Fibroblast of mammary gland (primary cell): ENCODE measurements around the gene PLEKHG4.
A peak's percentile ranks its signal among the peaks of the same experiment; 100 is the strongest.

Source experiments
- DNase-seq: peaks from one replicate; pipeline ENCODE4 v3.0.0-alpha.2; 2010; ENCODE audit warnings: low read depth
- H3K4me3 ChIP-seq: 2 replicates; pipeline ENCODE4 v1.5.1; 2011; ENCODE audit warnings: low read depth, mild to moderate bottlenecking, low read length, moderate library complexity; ENCODE audit not compliant: control insufficient read depth
- TF ChIP-seq, protein P1 (sequence below): conservative IDR thresholded peaks from 2 replicates; pipeline ENCODE4 v1.5.1; 2011; ENCODE audit warnings: low read depth, low read length, inconsistent platforms; ENCODE audit not compliant: control insufficient read depth, insufficient read depth

The PLEKHG4 gene

DNA sequence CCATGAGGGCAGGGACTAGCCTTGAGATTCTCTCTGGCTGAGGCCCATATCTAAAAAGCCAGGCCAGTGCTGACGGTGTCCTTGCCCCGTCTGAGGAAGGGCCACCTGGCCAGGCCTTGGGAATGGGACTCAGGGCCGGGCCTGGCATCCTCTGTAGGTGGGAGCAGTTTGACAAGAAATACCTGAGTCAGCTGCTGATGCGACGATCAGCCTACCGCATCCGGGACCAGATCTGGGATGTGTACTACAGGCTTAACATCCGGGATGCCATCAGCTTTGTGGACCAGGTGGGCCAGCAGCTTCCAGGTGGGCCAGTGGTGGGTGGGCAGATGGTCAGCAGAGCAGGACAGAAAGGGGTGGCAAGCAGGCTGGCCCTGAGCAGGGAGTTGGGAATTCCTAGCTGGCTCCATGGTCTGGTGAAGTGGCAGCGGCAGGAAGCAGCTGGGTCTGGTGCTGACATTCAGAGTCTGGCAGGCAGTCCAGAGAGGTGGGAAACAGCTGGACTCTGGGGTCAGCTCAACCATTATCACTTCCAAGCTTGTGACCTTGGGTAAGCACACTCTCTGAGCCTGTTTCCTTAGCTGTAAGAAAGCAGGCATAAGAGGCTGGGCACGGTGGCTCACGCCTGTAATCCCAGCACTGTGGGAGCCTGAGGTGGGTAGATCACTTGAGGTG lies 21.0 kb upstream of the PLEKHG4 start:
- no peak overlapping the region for H3K4me3 ChIP-seq
- no peak for DNase-seq
- TF ChIP-seq, protein P1, sequence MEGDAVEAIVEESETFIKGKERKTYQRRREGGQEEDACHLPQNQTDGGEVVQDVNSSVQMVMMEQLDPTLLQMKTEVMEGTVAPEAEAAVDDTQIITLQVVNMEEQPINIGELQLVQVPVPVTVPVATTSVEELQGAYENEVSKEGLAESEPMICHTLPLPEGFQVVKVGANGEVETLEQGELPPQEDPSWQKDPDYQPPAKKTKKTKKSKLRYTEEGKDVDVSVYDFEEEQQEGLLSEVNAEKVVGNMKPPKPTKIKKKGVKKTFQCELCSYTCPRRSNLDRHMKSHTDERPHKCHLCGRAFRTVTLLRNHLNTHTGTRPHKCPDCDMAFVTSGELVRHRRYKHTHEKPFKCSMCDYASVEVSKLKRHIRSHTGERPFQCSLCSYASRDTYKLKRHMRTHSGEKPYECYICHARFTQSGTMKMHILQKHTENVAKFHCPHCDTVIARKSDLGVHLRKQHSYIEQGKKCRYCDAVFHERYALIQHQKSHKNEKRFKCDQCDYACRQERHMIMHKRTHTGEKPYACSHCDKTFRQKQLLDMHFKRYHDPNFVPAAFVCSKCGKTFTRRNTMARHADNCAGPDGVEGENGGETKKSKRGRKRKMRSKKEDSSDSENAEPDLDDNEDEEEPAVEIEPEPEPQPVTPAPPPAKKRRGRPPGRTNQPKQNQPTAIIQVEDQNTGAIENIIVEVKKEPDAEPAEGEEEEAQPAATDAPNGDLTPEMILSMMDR, result no peak

DNA sequence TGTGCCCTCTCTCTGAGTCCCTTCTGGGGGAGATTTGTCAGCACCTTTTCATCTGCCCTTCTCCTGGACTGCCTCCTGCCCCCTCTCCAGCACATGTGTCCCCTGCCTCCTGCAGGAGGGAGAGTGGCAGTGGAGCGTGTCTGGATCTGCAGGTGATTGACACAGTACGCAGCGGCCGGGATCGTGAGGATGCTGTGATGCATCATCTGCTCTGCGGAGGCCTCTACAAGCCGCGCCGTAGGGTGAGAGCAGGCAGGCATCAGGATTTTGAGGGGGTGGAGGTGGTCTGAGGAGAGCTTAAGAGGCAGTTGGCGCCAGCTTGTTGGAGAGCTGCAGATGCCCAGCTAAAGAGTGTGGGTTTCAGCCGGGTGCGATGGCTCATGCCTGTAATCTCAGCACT lies 19.6 kb upstream of the PLEKHG4 start:
- TF ChIP-seq, protein P1, result no peak

DNA sequence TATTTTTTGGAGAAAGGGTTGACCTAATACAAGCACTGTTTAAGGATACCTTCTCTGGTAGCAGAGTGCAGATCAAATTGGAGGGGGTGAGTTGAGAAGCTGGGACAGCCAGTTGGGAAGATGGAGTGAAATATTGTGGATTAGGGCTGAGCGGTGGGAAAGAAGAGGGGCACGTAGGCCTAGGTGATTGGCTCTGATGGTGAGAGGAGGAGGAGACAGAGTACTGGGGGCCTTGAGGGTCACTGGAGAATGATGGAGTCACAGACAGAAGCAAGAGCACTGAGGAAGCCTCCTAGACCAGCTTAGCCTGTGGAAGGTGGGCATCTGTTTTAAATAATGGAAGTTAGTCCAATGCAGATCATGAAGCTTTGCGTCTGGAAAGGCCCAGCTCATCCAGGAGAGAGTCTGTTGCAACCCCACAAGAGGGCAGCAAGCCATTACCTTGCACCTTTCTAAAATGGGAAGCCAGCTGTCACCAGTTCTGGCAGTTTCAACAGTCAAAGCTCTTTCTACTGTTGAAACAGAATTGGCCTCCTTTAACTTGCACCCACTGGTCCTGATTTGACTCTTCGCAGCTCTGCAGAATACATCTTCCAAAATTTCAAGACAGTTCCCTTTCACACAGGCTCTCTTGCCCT lies 18.8 kb upstream of the PLEKHG4 start:
- peak; percentile 69 for DNase-seq
- TF ChIP-seq, protein P1, result peak; percentile 74
- H3K4me3 ChIP-seq, result no peak overlapping the region

More for the DNA sequence above, 19.6 kb upstream of the PLEKHG4 start:
- DNase-seq, result no peak
- no peak overlapping the region for H3K4me3 ChIP-seq

DNA sequence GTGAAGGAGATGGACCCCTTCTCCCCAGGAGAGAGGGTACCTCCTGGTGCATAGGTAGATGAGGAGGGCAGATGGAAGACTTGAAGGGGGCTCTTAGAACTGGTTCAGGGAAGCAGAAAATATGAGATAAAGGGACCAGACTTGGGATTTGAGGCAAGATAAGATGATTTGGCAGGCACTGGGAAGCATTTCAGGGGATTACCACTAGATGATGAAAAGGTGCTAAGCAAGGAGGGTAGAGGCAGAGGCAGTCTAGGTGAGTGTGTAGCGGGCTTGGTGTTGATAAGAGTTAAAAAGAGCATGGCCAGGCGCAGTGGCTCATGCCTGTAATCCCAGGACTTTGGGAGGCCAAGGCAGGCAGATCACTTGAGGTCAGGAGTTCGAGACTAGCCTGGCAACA lies 16.1 kb upstream of the PLEKHG4 start:
- no peak for DNase-seq
- TF ChIP-seq, protein P1, result no peak
- no peak overlapping the region for H3K4me3 ChIP-seq

DNA sequence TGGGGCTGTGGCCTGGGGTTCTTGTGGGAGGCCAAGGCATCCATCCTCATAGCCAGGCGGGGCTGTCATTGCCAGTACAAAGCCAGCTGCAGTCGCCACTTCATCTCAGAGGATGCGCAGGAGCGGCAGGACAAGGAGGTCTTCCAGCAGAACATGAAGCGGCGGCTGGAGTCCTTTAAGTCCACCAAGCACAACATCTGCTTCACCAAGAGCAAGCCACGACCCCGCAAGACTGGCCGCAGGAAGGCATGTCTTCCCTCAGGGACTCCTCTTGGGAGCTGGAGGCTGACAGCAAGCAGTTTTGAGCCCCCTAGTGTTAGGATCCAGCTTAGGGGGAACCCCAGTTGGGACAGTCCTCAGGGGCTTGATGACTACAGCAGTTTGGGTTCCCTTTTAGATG lies 15.1 kb upstream of the PLEKHG4 start:
- TF ChIP-seq, protein P1, result no peak
- no peak for DNase-seq
- H3K4me3 ChIP-seq, result no peak overlapping the region

DNA sequence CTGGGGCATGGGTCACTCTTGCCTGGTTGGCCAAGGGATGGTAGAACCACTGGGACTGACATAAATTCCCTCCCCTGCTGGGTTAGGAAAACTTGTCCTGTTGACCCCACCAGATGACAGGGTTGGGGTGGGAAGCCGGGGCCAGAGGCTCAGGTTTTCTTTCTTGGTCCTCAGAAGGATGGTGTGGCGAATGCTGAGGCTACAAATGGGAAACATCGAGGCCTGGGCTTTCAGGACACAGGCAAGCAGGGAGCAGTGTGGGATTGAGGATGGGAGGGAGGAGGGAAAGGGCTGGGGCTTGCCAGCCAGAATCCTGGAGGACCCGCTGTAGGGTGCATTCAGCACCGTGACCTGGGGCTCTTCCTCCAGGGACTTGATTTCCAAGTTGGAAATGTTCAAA lies 14.5 kb upstream of the PLEKHG4 start:
- no peak for DNase-seq
- no peak overlapping the region for H3K4me3 ChIP-seq
- TF ChIP-seq, protein P1, result no peak
